Neuronal stem cell (in vitro differentiated cells): ENCODE data around the gene COL6A6.

Source experiments
- DNase-seq: peaks from one replicate; pipeline ENCODE4 v3.0.0-alpha.2; 2013; ENCODE audit warnings: low spot score
- H2AFZ ChIP-seq: one replicate; pipeline ENCODE4 v1.6.1; 2013; ENCODE audit warnings: mild to moderate bottlenecking, low read length, inconsistent platforms
- H2AK5ac ChIP-seq: 2 replicates; pipeline ENCODE4 v1.6.1; 2013; ENCODE audit warnings: low read depth, mild to moderate bottlenecking, inconsistent platforms, low read length, moderate library complexity, mixed read lengths
- H2BK120ac ChIP-seq: 2 replicates; pipeline ENCODE4 v1.6.1; 2013; ENCODE audit warnings: low read depth, mild to moderate bottlenecking, inconsistent platforms, low read length, moderate library complexity, mixed read lengths
- H2BK12ac ChIP-seq: one replicate; pipeline ENCODE4 v1.6.1; 2013; ENCODE audit warnings: low read length, inconsistent platforms
- H2BK15ac ChIP-seq: 2 replicates; pipeline ENCODE4 v1.6.1; 2013; ENCODE audit warnings: mild to moderate bottlenecking, low read length, inconsistent platforms, mixed read lengths
- H2BK5ac ChIP-seq: one replicate; pipeline ENCODE4 v1.6.1; 2013; ENCODE audit warnings: inconsistent platforms, mild to moderate bottlenecking, low read length, moderate library complexity
- H3K14ac ChIP-seq: one replicate; pipeline ENCODE4 v1.6.1; 2013; ENCODE audit warnings: low read length, inconsistent platforms
- H3K18ac ChIP-seq: 2 replicates; pipeline ENCODE4 v1.6.1; 2013; ENCODE audit warnings: low read length, inconsistent platforms
- H3K23ac ChIP-seq: 2 replicates; pipeline ENCODE4 v1.6.1; 2013; ENCODE audit warnings: low read depth, mild to moderate bottlenecking, mixed read lengths, low read length, inconsistent platforms; ENCODE audit not compliant: poor library complexity
- H3K27ac ChIP-seq: replicated peaks from 3 replicates; pipeline ENCODE4 v1.5.1; 2013; ENCODE audit warnings: low read length, inconsistent platforms
- H3K27me3 ChIP-seq, 3 experiments: 2 replicates each; pipeline ENCODE4 v1.6.1; 2013; ENCODE audit warnings: low read length in 3 of 3, mild to moderate bottlenecking in 2 of 3, inconsistent platforms in 1 of 3, low read depth in 1 of 3, mixed read lengths in 1 of 3, moderate library complexity in 1 of 3; ENCODE audit not compliant: control insufficient read depth in 3 of 3, insufficient read depth in 3 of 3
- H3K36me3 ChIP-seq, 2 donors: replicated peaks in 1 of 2; 2 replicates each; pipeline ENCODE4 v1.6.1; 2013; ENCODE audit warnings: low read length in 2 of 2; ENCODE audit not compliant: control insufficient read depth in 2 of 2, insufficient read depth in 2 of 2
- H3K4ac ChIP-seq: 2 replicates; pipeline ENCODE4 v1.6.1; 2013; ENCODE audit warnings: inconsistent platforms, mild to moderate bottlenecking, low read length, moderate library complexity
- H3K4me1 ChIP-seq, 2 donors: 1 replicate in 1 of 2; 2 replicates in 1 of 2; pipeline ENCODE4 v1.6.1; 2013; ENCODE audit warnings: low read length in 2 of 2, low read depth in 1 of 2; ENCODE audit not compliant: control insufficient read depth in 2 of 2, insufficient read depth in 1 of 2
- H3K4me2 ChIP-seq: one replicate; pipeline ENCODE4 v1.6.1; 2013; ENCODE audit warnings: mild to moderate bottlenecking, low read length, inconsistent platforms; ENCODE audit not compliant: insufficient read depth, poor library complexity, severe bottlenecking
- H3K4me3 ChIP-seq, 2 donors: 2 replicates each; pipeline ENCODE4 v1.5.1; 2013; ENCODE audit warnings: low read length in 2 of 2, mild to moderate bottlenecking in 2 of 2, inconsistent platforms in 1 of 2, moderate library complexity in 1 of 2
- H3K79me1 ChIP-seq: one replicate; pipeline ENCODE4 v1.6.1; 2013; ENCODE audit warnings: low read depth, mild to moderate bottlenecking, inconsistent platforms, low read length, moderate library complexity
- H3K9ac ChIP-seq: one replicate; pipeline ENCODE4 v1.6.1; 2013; ENCODE audit warnings: mild to moderate bottlenecking, low read depth, low read length, inconsistent platforms; ENCODE audit not compliant: poor library complexity
- H3K9me3 ChIP-seq, 2 donors: replicated peaks in 1 of 2; 2 replicates each; pipeline versions ENCODE3 to v1.6.1; 2013; ENCODE audit warnings: low read length in 2 of 2, mild to moderate bottlenecking in 2 of 2, inconsistent platforms in 1 of 2, low read depth in 1 of 2, mixed read lengths in 1 of 2, moderate library complexity in 1 of 2; ENCODE audit not compliant: control insufficient read depth in 2 of 2, insufficient read depth in 1 of 2
- H4K8ac ChIP-seq: one replicate; pipeline ENCODE4 v1.6.1; 2013; ENCODE audit warnings: low read depth, mild to moderate bottlenecking, inconsistent platforms, low read length, moderate library complexity
- H4K91ac ChIP-seq: one replicate; pipeline ENCODE4 v1.6.1; 2013; ENCODE audit warnings: low read length, low read depth, mild to moderate bottlenecking, inconsistent platforms; ENCODE audit not compliant: poor library complexity
- WGBS, 2 donors: extraction: QIAGEN DNeasy Blood & Tissue Kit; methylation state at CpG; one replicate each; pipeline ENCODE4 v1.1.7; 2013; ENCODE audit warnings: missing lambda C conversion rate in 2 of 2, mixed read lengths in 1 of 2; ENCODE audit not compliant: insufficient read length in 2 of 2, insufficient replicate concordance in 1 of 2; ENCODE audit errors: extremely low coverage in 2 of 2; 5-methylcytosine and 5-hydroxymethylcytosine counted together

COL6A6 gene

GRCh38 chr3:130507746-130508145 is 9.2 kb upstream of the COL6A6 start:
- no peak overlapping the region for H3K9ac ChIP-seq

DNA sequence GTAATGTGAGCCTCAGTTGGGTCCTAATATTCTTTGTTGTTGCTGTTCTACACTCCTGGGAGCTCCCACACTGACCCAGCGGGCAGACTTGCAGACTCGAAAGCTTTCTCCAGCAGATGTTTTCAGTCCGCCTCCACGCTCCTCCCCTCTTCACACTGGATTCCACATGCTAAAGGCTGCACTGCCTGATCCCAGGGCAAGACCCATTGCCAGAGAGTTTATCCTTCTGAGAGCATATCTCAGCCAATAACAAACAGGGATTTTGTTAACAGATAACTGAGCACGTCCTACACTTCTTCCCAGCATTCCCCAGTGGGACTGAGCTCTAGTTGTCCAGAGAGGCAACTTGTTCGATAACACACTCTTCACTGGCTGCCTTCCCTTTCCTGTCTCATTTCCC is 8.0 kb upstream of the COL6A6 start:
- Histone ChIP-seq H3K23ac (no peak overlapping the region), H3K4me3 (no peak overlapping the region), H4K91ac (no peak overlapping the region), H3K9me3 (no peaks in the 10 kb centered on the region), H2BK120ac (no peak overlapping the region), H2BK15ac (no peak overlapping the region), H3K4me1 (peaks cover 0 to 3% of the 10 kb centered on the region in 2 donors), H3K18ac (no peak overlapping the region), H3K27me3 (peaks cover 0 to 3% (median 0%) of the 10 kb centered on the region in 3 experiments), H2BK12ac (no peak overlapping the region), H2BK5ac (no peak overlapping the region), H2AFZ (no peak overlapping the region), H4K8ac (no peak overlapping the region), H3K27ac (no peak overlapping the region), H3K4ac (no peak overlapping the region), H3K36me3 (no peaks in the 10 kb centered on the region), H2AK5ac (no peak overlapping the region), H3K14ac (no peak overlapping the region), H3K4me2 (no peak overlapping the region), H3K9ac (no peak overlapping the region), H3K79me1 (no peaks in the 10 kb centered on the region)
- no peak for DNase-seq
- WGBS, 2 donors, result no CpG with 5 or more reads among the region's 6 CpGs

More at GRCh38 chr3:130507746-130508145, 9.2 kb upstream of the COL6A6 start:
- no peak overlapping the region for H3K4me2 ChIP-seq
- no peaks in the 10 kb centered on the region for H3K79me1 ChIP-seq
- no peak overlapping the region for H3K14ac ChIP-seq
- H2AK5ac ChIP-seq, result no peak overlapping the region
- H3K27ac ChIP-seq, result no peak overlapping the region
- H3K27me3 ChIP-seq, result peaks cover 0 to 3% (median 0%) of the 10 kb centered on the region in 3 experiments
- H3K4me3 ChIP-seq, result no peak overlapping the region
- WGBS, 2 donors, result no CpG with 5 or more reads among the region's 2 CpGs
- no peak overlapping the region for H2BK15ac ChIP-seq
- H4K91ac ChIP-seq, result no peak overlapping the region
- H2AFZ ChIP-seq, result no peak overlapping the region
- no peak for DNase-seq
- no peak overlapping the region for H3K4ac ChIP-seq
- no peak overlapping the region for H2BK5ac ChIP-seq
- no peak overlapping the region for H4K8ac ChIP-seq
- H3K9me3 ChIP-seq, result no peaks in the 10 kb centered on the region
- H2BK12ac ChIP-seq, result no peak overlapping the region
- H3K18ac ChIP-seq, result no peak overlapping the region
- peaks cover 0 to 3% of the 10 kb centered on the region in 2 donors for H3K4me1 ChIP-seq
- no peak overlapping the region for H2BK120ac ChIP-seq
- H3K23ac ChIP-seq, result no peak overlapping the region
- H3K36me3 ChIP-seq, result no peaks in the 10 kb centered on the region

GRCh38 chr3:130514681-130515080 is 2.3 kb upstream of the COL6A6 start:
- WGBS, 2 donors, result no CpG with 5 or more reads among the region's 1 CpG
- Histone ChIP-seq H3K4ac (no peak overlapping the region), H3K4me3 (no peak overlapping the region), H2BK120ac (no peak overlapping the region), H3K36me3 (no peaks in the 10 kb centered on the region), H3K18ac (no peak overlapping the region), H3K79me1 (no peaks in the 10 kb centered on the region), H3K9ac (no peak overlapping the region), H3K27ac (no peak overlapping the region), H3K4me1 (peaks cover 0 to 4% of the 10 kb centered on the region in 2 donors), H3K4me2 (no peak overlapping the region), H3K9me3 (peaks cover 0 to 2% of the 10 kb centered on the region in 2 donors), H4K8ac (no peak overlapping the region), H2BK15ac (no peak overlapping the region), H2BK12ac (no peak overlapping the region), H2AK5ac (no peak overlapping the region), H3K14ac (no peak overlapping the region), H4K91ac (no peak overlapping the region), H2BK5ac (no peak overlapping the region), H3K23ac (no peak overlapping the region), H2AFZ (no peak overlapping the region), H3K27me3 (peaks cover 0 to 46% (median 23%) of the 10 kb centered on the region in 3 experiments)
- no peak for DNase-seq

GRCh38 chr3:130515755-130516154 is 1.2 kb upstream of the COL6A6 start:
- H4K91ac ChIP-seq, result no peak overlapping the region
- no peak overlapping the region for H2AFZ ChIP-seq
- H2BK15ac ChIP-seq, result no peak overlapping the region
- peaks cover 0 to 2% of the 10 kb centered on the region in 2 donors for H3K9me3 ChIP-seq
- H3K18ac ChIP-seq, result no peak overlapping the region
- H3K4me1 ChIP-seq, result peaks cover 0 to 4% of the 10 kb centered on the region in 2 donors
- no peaks in the 10 kb centered on the region for H3K79me1 ChIP-seq
- H2BK5ac ChIP-seq, result no peak overlapping the region
- H3K27ac ChIP-seq, result no peak overlapping the region
- H3K23ac ChIP-seq, result no peak overlapping the region
- H3K36me3 ChIP-seq, result no peaks in the 10 kb centered on the region
- H3K14ac ChIP-seq, result no peak overlapping the region
- H2BK120ac ChIP-seq, result no peak overlapping the region
- H3K4me3 ChIP-seq, result no peak overlapping the region
- no peak overlapping the region for H3K4me2 ChIP-seq
- peaks cover 0 to 46% (median 23%) of the 10 kb centered on the region in 3 experiments for H3K27me3 ChIP-seq
- no peak overlapping the region for H4K8ac ChIP-seq
- no peak overlapping the region for H2BK12ac ChIP-seq
- H3K4ac ChIP-seq, result no peak overlapping the region
- H3K9ac ChIP-seq, result no peak overlapping the region
- H2AK5ac ChIP-seq, result no peak overlapping the region
- no CpG with 5 or more reads among the region's 2 CpGs for WGBS, 2 donors
- no peak for DNase-seq
